Colonic mucosa (tissue), 4 donors: ENCODE measurements around the gene RPL36A. TPM values are rescaled to one million over a fixed set of nuclear protein-coding genes. Genes with fewer than 3 reads are reported as not detected.

ENCODE experiments used
- DNase-seq: peaks from one replicate; pipeline ENCODE4 v3.0.0-alpha.2; 2020
- H3K27ac ChIP-seq: fragments of 200-600 bp; one replicate; pipeline ENCODE4 v1.8.0; 2021
- H3K27me3 ChIP-seq: fragments of 200-600 bp; one replicate; pipeline ENCODE4 v1.8.0; 2021
- H3K36me3 ChIP-seq: fragments of 200-600 bp; one replicate; pipeline ENCODE4 v1.8.0; 2021
- H3K4me1 ChIP-seq: fragments of 200-600 bp; one replicate; pipeline ENCODE4 v1.8.0; 2021; ENCODE audit warnings: mild to moderate bottlenecking
- H3K4me3 ChIP-seq: fragments of 200-600 bp; one replicate; pipeline ENCODE4 v1.8.0; 2021
- H3K9ac ChIP-seq, 2 donors: one replicate each; pipeline ENCODE4 v1.7.0; 2013; ENCODE audit warnings: control low read depth in 2 of 2, low read depth in 2 of 2, low read length in 2 of 2
- H3K9me3 ChIP-seq: fragments of 200-600 bp; one replicate; pipeline ENCODE4 v1.8.0; 2021
- CTCF ChIP-seq: fragments of 200-600 bp; IDR thresholded peaks from one replicate; pipeline ENCODE4 v1.8.0; 2022; ENCODE audit warnings: antibody characterized with exemption, mild to moderate bottlenecking
- intact Hi-C: fragments of 100-400 bp; cut with DNase I; formaldehyde crosslinking; loops from one replicate; pipeline ENCODE4 v1.14.1; 2022
- total RNA-seq, 2 donors: library from RNA; stranded (reverse); fragmentation: NEBNext Ultra II Directional in 1 of 2; extraction: Animal tissue kit (Norgen Biotek cat#: 25700) in 1 of 2; gene quantifications; one replicate each; pipeline ENCODE4 v1.2.1, GENCODE V29; 2021
- donor health status: healthy.
- donor health status: DM: no; HTN: no; CAD: no.
- donor health status: DM: no; HTN: no; CAD: no.

RPL36A gene
- total RNA-seq, 2 donors from 2014 or later = 132 to 184 TPM

GRCh38 chrX:101411984-101412383 is 21.2 kb downstream of the RPL36A start:
- intact Hi-C loops = loop anchor here (10.0 kb wide), 1 partner anchor 183 kb away; no protein-coding TSS in a partner anchor
- Histone ChIP-seq H3K27me3 (no peaks in the 10 kb centered on the region), H3K9ac (no peak overlapping the region), H3K4me3 (no peak overlapping the region), H3K9me3 (no peaks in the 10 kb centered on the region), H3K36me3 (no peaks in the 10 kb centered on the region), H3K4me1 (no peaks in the 10 kb centered on the region), H3K27ac (no peak overlapping the region)
- TF ChIP-seq CTCF = no peak
- no peak for DNase-seq

GRCh38 chrX:101415180-101416145 is 24.7 kb downstream of the RPL36A start:
- Histone ChIP-seq H3K27me3 (no peaks in the 10 kb centered on the region), H3K36me3 (no peaks in the 10 kb centered on the region), H3K4me1 (no peaks in the 10 kb centered on the region), H3K4me3 (no peak overlapping the region), H3K9ac (peak overlapping the region in 1 of 2 donors; percentile 29), H3K9me3 (no peaks in the 10 kb centered on the region), H3K27ac (peak overlapping the region; percentile 50)
- DNase-seq = peak; percentile 49
- intact Hi-C loops = loop anchor here (5.0 to 10.0 kb wide), 3 partner anchors 179 to 387 kb away; partner anchors contain the start of gene ARMCX6
- TF ChIP-seq CTCF = peak; percentile 82

- no peak overlapping the region for H3K27ac ChIP-seq
- H3K4me1 ChIP-seq = no peaks in the 10 kb centered on the region
- no peak overlapping the region for H3K4me3 ChIP-seq
- intact Hi-C loops = loop anchor here (5.0 to 10.0 kb wide), 3 partner anchors 178 to 386 kb away; partner anchors contain the start of gene ARMCX6
- no peaks in the 10 kb centered on the region for H3K36me3 ChIP-seq
- no peaks in the 10 kb centered on the region for H3K9me3 ChIP-seq
- no peak overlapping the region for H3K9ac ChIP-seq
- no peak for TF ChIP-seq CTCF
- H3K27me3 ChIP-seq = no peaks in the 10 kb centered on the region
- DNase-seq = no peak
These were observed 25.9 kb downstream of the RPL36A start for GRCh38 chrX:101416691-101417090.

- no peak for DNase-seq
- no peaks in the 10 kb centered on the region for H3K36me3 ChIP-seq
- no peaks in the 10 kb centered on the region for H3K4me1 ChIP-seq
- no peak overlapping the region for H3K4me3 ChIP-seq
- H3K9ac ChIP-seq = no peak overlapping the region
- no peak overlapping the region for H3K27ac ChIP-seq
- no peaks in the 10 kb centered on the region for H3K27me3 ChIP-seq
- no peak for TF ChIP-seq CTCF
- H3K9me3 ChIP-seq = no peaks in the 10 kb centered on the region
- intact Hi-C loops = loop anchor here (5.0 to 10.0 kb wide), 3 partner anchors 178 to 385 kb away; partner anchors contain the start of gene ARMCX6
These were observed 26.4 kb downstream of the RPL36A start for GRCh38 chrX:101417190-101417589.

GRCh38 chrX:101417981-101418841 is 27.4 kb downstream of the RPL36A start:
- Histone ChIP-seq H3K27me3 (no peaks in the 10 kb centered on the region), H3K36me3 (no peaks in the 10 kb centered on the region), H3K27ac (peak overlapping the region; percentile 86), H3K9me3 (no peaks in the 10 kb centered on the region), H3K4me1 (no peaks in the 10 kb centered on the region), H3K4me3 (peak overlapping the region; percentile 48), H3K9ac (peak overlapping the region; percentile 76 to 83)
- TF ChIP-seq CTCF = no peak
- intact Hi-C loops = loop anchor here (5.0 to 10.0 kb wide), 3 partner anchors 177 to 384 kb away; partner anchors contain the start of gene ARMCX6
- peak; percentile 65 for DNase-seq
